G401 (cell line): Measurements from ENCODE around the gene IL4R. TPM values are rescaled to one million over a fixed set of nuclear protein-coding genes. Genes with fewer than 3 reads are reported as not detected.

Experiments used
- DNase-seq: peaks from one replicate; pipeline ENCODE4 v3.0.0-alpha.2; 2015; ENCODE audit warnings: low spot score
- in situ Hi-C: cut with HindIII; loops from 2 replicates; pipeline ENCODE4 v1.10.0; 2016; ENCODE audit warnings: low sequenced_read_pairs, mixed read lengths
- total RNA-seq: library from RNA; depleted of rRNA; stranded (reverse); fragments of >200 nt; shearing (Covaris generic); gene quantifications from 2 replicates; pipeline ENCODE4 v1.2.3, GENCODE V29; 2014

Gene IL4R
- total RNA-seq, 1 experiment from 2014 or later = 22.7 TPM

DNA sequence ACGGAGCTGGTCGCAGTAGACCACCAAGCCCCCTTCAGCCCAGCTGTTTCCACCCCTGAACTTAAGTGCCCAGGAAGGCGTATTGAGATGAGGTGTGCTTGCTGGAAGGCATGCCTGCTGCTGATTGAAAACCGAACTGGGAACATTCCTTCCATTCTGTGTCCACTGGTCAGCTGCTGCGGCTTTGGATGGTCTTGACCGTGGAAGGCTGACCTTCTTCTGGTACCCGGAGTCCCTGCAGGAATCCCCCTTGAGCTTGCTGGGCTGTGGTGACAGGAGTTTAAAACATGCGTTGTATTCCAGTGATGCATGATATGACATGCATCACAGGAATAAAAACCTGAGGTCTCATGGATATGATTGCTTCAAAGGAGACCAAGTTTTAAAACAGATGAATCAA lies 31.4 kb downstream of the IL4R start:
- in situ Hi-C loops = no loop called here
- no peak for DNase-seq

DNA sequence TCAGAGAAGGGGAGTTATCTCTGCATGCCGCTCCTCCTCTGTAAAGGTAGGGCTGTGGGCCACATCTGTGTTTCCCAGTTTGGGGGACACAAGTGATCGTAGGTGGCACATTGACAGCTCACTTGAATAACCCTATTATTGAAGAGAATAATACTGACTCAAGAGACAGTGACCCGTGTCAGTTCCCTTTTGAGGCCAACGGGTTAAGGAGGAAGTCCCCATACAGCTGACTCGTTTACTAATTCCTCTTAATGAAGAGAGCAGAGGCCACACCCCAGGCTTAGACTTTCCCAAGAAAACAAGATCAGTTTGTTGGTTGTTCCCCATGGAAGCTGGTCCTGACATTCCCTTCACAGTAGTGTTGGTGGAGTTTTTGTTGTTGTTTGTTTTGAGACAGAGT lies 33.0 kb downstream of the IL4R start:
- DNase-seq = no peak
- in situ Hi-C loops = no loop called here

DNA sequence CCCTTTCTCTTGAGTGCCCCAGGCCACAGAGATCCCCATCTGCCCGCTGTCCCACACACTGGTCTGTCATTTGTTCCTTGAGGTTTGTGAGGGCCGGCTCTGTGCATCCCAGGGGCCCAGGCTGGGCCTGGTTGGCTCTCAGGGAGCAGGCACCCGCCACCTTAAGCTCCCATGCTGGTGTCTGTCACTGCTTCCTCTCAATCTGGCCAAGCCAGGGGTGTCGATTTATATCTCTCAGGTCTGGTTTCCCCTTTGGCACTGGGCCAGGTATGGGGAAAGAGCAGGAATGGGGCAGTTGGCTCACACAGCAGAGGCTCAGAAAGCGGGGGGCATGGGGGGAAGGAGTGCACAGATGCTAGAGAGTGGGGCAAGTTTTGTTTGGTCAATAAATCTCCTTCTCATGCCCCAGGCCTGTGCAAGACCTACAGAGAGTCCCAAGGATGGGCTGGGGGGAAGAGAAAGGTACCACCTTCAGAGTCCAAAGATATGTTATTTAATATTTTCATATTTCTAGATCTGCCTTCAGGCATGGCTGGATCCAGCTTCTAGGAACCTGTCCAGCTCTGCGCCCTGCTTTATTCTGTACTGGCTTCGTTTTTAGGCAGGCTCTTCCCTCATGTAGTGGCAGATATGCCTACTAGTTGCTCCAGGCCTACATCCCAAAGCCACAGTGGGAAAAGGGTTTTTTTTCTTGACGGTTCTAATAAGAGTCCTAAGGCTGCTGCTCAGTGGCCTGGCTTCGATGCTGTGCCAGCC lies 34.3 kb downstream of the IL4R start:
- in situ Hi-C loops = no loop called here
- DNase-seq = no peak

DNA sequence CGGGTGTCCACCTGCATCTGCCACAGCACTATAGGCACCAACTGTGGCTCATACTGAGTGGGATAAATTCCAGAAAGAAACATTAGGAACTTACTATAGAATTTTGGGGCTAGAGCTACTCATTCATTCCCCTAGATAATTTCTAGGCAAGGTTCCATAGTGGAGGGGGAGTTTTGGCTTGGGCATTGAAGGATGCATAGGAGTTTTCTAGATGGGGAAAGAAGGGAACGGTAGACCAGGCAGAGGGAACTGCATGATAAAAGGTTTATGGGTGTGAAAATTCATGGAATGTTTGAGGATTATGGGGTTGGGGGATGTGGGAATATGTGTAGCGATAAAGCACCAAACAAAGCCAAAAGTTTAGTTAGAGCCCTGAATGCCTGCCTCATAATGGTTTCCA lies 35.5 kb downstream of the IL4R start:
- DNase-seq = no peak
- in situ Hi-C loops = no loop called here

DNA sequence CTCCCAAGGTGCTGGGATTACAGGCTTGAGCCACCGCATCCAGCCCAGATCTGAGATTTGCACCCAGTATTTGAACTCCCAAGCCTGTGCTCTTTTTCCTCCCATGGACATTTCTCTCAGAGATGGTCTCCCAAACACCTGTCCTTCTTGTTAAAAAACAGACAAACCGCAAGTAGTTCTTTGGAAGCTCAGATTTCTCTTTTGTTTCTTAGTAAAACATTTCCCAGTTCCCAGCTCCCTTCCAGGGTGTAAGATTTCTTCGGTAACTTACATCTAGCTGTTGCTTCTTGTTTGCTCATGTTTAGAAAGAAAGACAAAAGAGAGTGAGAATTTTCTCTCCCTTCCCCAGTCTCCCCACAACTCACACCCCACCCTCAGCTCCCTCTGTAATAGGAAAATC lies 36.2 kb downstream of the IL4R start:
- in situ Hi-C loops = no loop called here
- no peak for DNase-seq

DNA sequence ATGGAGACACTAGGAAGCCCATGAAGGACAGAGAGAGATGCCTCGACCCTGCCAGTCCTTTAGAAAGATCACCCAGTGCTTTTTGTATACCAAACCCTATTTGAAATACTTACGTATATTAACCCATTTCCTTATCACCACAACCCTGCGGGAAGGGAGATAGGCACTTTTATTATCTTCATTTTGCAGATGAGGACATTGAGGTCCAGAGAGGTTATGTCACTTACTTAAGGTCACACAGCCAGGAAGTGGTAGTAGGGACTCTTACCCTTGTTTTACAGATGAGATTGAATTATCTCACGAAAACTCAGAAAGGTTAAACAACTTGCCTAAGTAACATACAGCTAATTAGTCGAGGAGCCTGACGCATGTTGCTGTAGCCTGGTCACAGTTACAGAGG lies 38.2 kb downstream of the IL4R start:
- no peak for DNase-seq
- in situ Hi-C loops = no loop called here

DNA sequence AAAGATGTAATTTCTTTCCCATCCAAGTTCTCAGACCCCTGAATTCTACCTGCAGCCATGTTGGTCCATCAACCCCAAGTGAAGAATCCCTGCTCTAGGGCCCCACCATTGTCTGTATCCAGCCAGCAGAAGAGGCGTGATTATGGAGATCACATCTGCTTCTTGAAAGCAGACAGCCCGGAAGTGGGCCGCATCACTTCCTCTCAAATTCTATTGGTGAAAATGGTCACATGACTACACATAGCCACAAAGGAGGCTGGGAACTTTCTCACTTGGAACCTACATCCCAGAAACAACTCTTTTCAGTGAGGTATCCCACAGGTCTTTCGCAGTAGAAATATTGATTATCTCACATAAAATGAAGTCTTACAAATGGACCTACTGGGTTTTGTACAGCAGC lies 40.1 kb downstream of the IL4R start:
- in situ Hi-C loops = no loop called here
- DNase-seq = no peak

DNA sequence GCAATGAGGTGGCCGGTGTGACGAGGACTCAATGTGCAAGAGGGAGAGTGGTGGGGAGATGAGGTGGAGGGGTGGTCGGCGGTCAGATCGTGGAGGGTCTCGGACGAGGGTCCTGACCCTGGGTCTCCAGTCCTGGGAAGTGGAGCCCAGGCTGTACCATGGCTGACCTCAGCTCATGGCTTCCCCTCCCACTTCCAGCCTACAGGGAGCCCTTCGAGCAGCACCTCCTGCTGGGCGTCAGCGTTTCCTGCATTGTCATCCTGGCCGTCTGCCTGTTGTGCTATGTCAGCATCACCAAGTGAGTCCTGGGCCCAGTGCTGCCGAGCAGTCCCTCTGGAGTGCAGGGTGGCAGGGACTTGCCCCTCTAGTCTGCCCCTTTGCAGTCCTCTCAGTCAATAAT lies 41.8 kb downstream of the IL4R start:
- DNase-seq = no peak
- in situ Hi-C loops = no loop called here

DNA sequence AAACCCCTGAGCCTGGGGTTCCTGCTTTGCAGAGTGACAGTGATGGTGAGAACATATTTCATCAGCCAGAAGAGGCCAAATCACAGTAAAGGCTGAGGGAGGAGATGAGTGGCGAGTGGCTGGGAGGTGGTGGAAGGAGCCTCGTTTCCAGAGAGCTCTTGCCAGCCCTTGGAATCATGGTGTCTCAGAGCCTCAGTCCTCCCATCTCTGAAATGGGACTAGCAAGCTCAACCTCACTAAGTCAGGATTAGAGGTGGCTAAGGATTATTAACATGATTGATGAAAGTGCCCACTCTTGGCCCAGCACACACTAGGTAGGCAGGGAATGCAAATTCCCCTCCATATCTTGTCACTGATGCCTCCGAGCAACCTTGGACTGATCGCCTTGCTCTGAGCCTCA lies 43.0 kb downstream of the IL4R start:
- in situ Hi-C loops = no loop called here
- DNase-seq = no peak

DNA sequence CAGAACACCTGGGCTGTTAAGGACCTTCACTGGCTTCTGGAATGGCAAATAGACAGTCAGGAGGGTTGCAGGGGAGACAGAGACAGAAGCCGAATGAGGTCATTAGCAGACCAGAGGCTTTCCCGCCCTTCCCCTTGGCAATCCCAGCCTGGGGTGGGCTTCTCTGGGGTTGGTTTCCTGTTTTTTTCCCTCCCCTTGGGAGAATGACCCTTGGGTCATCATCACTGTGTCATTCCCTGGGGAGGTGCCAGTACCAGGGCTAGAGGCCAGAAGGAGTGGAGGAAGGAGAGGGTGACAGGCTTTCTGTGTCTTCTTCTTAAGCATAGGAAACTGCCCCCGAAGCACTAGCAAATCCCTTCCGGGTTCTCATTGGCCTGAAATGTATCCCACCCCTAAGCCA lies 45.3 kb downstream of the IL4R start:
- in situ Hi-C loops = no loop called here
- DNase-seq = no peak

DNA sequence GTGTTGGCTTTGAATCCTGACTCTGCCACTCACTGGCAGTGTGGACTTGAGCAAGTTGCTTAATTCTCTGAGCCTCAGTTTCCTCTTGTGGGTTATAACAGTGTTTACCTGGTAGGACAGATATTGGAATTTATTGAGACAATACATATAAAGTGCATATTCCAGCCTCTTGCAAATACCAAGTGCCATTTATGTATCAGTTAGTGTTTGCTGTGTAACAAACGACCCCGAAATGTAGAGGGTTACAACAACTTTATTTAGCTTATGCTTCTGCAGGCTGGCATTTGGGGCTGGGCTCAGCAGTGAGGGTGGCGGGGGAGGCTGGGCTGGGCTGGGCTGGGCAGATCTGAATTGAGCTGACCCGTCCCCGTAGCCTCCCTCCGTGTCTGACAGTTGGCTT lies 45.8 kb downstream of the IL4R start:
- in situ Hi-C loops = no loop called here
- no peak for DNase-seq

DNA sequence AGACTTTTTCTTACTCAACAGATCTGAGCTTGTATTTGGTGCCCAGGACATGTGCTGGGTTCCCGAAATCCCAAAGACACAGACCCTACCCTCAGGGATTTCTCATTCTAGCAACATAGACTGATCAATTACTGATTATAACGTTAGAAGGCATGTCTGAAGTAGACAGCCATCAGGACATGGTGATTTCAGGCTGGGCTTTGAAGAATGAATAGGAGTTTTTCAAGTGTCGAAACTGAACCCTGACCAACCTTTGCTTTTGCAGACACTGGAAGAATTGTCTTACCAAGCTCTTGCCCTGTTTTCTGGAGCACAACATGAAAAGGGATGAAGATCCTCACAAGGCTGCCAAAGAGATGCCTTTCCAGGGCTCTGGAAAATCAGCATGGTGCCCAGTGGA lies 48.2 kb downstream of the IL4R start:
- no peak for DNase-seq
- in situ Hi-C loops = no loop called here

DNA sequence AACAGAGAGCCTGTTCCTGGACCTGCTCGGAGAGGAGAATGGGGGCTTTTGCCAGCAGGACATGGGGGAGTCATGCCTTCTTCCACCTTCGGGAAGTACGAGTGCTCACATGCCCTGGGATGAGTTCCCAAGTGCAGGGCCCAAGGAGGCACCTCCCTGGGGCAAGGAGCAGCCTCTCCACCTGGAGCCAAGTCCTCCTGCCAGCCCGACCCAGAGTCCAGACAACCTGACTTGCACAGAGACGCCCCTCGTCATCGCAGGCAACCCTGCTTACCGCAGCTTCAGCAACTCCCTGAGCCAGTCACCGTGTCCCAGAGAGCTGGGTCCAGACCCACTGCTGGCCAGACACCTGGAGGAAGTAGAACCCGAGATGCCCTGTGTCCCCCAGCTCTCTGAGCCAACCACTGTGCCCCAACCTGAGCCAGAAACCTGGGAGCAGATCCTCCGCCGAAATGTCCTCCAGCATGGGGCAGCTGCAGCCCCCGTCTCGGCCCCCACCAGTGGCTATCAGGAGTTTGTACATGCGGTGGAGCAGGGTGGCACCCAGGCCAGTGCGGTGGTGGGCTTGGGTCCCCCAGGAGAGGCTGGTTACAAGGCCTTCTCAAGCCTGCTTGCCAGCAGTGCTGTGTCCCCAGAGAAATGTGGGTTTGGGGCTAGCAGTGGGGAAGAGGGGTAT lies 48.9 kb downstream of the IL4R start:
- no peak for DNase-seq
- in situ Hi-C loops = no loop called here

DNA sequence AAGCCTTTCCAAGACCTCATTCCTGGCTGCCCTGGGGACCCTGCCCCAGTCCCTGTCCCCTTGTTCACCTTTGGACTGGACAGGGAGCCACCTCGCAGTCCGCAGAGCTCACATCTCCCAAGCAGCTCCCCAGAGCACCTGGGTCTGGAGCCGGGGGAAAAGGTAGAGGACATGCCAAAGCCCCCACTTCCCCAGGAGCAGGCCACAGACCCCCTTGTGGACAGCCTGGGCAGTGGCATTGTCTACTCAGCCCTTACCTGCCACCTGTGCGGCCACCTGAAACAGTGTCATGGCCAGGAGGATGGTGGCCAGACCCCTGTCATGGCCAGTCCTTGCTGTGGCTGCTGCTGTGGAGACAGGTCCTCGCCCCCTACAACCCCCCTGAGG lies 49.5 kb downstream of the IL4R start:
- in situ Hi-C loops = no loop called here

DNA sequence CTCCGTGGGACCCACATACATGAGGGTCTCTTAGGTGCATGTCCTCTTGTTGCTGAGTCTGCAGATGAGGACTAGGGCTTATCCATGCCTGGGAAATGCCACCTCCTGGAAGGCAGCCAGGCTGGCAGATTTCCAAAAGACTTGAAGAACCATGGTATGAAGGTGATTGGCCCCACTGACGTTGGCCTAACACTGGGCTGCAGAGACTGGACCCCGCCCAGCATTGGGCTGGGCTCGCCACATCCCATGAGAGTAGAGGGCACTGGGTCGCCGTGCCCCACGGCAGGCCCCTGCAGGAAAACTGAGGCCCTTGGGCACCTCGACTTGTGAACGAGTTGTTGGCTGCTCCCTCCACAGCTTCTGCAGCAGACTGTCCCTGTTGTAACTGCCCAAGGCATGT lies 50.0 kb downstream of the IL4R start:
- DNase-seq = no peak
- in situ Hi-C loops = no loop called here

More for the DNA sequence above, 49.5 kb downstream of the IL4R start:
- no peak for DNase-seq

DNA sequence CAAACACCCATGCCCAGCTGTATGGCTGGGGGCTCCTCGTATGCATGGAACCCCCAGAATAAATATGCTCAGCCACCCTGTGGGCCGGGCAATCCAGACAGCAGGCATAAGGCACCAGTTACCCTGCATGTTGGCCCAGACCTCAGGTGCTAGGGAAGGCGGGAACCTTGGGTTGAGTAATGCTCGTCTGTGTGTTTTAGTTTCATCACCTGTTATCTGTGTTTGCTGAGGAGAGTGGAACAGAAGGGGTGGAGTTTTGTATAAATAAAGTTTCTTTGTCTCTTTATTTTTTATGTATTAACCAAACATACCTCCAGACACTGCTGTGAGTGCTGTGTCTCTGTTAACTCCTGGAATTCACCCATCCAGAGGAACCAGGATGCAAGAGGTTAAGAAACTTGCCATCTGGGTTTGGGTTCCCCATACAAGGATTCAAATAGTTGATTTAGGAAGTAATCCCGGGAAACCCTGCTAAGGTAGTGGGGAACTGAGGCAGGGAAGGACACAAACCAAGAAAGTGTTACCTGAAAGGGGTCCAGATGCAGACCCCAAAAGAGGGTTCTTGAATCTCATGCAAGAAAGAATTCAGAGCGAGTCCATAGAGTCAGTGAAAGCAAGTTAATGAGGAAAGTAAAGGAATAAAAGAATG lies 50.8 kb downstream of the IL4R start:
- in situ Hi-C loops = no loop called here

DNA sequence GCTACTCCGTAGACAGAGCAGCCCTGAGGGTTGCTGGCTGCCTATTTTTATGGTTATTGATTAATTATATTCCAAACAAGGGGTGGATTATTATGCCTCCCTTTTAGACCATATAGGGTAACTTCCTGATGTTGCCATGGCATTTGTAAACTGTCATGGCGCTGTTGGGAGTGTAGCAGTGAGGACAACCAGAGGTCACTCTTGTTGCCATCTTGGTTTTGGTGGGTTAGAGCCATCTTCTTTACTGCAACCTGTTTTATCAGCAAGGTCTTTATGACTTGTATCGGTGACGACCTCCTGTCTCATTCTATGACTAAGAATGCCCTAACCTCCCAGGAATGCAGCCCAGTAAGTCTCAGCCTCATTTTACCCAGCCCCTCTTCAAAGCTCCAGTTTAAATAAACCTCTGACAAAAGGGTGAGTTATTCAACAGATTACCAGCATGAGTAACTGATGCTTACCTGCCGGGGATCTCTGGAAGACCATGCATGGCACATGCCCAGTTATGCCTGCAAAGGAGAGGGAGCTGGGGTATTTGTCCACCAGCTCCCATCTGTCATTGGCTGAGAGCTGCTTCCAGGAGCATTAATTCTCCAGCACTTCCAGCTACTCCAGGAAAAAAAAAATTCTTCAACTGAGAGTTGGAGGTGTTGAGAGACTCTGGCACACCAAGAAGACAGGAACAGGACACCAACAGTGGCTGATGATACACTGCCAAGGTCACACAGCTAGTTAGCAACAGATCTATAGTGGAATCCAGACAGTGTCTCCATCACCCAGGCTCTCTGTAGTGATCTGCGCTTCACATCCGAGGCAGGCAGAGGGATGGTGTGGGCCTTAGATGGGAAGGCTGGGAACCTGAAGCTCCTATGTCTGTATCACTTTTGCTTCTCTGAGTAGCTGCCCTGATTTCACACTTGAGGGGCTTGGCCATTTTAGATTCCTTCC lies 51.6 kb downstream of the IL4R start:
- in situ Hi-C loops = no loop called here
- DNase-seq = no peak

More for the DNA sequence above, 50.8 kb downstream of the IL4R start:
- DNase-seq = no peak

DNA sequence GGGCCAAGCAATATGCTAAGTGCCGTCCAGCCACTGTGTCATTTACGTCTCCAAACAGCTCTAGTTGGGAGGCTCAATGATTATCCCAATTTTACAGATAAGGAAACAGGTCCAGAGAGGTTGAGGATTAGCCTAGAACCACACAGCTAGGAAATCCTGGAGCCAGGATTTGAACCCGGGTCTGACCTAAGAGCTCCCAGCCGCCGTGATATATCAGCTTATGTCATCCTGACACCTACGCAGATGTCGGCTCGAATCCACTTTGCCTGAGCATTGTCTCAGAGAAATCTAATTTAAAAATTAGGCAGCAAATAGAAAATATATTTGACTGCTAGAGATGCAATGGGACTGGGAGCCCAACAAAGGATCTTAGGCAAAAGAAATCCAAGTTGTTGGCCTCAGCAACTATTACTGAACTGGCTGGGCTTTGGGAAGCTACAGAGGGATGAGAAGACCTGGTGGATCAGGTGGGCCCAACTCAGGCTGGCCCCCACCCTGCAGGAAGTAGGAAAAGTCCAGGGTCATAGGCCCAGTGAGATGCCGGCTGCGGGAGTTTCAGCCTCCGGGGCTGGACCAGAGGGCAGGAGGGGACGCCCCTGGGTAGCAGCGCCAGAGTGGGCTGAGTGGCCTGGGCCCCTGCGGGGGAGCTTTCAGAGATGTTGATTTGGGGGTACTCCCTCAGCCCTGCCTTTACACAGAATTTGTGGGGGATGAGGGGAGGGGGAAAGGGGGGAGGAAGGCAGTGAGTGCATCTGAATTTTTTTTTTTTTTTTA lies 53.1 kb downstream of the IL4R start:
- in situ Hi-C loops = no loop called here
- DNase-seq = no peak
